Measurements from ENCODE around the gene C17orf114.
A peak's percentile ranks its signal among the peaks of the same experiment; 100 is the strongest.

Gene C17orf114

GRCh38 chr17:4780325-4780955, 21.7 kb downstream of the C17orf114 start:
- Histone ChIP-seq H3K4me3 (no peak overlapping the region), H3K36me3 (no peaks in the 10 kb centered on the region), H3K27ac (no peak overlapping the region), H3K4me1 (peaks cover 2 to 5% of the 10 kb centered on the region in 2 donors), H3K27me3 (peaks cover 30 to 77% of the 10 kb centered on the region in 2 donors), H3K9me3 (no peaks in the 10 kb centered on the region)
- DNase-seq, result peak in 1 of 4 donors; percentile 46
- TF ChIP-seq CTCF (IDR thresholded peaks at IDR 0.05), result no peak
- ATAC-seq, result no peak
- intact Hi-C loops (cut with DNase I), result no loop called here

- Histone ChIP-seq H3K4me3 (no peak overlapping the region), H3K9me3 (no peaks in the 10 kb centered on the region), H3K4me1 (no peaks in the 10 kb centered on the region), H3K27me3 (peaks cover 11 to 65% of the 10 kb centered on the region in 2 donors), H3K36me3 (no peaks in the 10 kb centered on the region), H3K27ac (no peak overlapping the region)
- TF ChIP-seq CTCF (IDR thresholded peaks at IDR 0.05), result no peak
- intact Hi-C loops (cut with DNase I), result no loop called here
- peak in 1 of 4 donors; percentile 5 for DNase-seq
- ATAC-seq, result no peak
These were observed 24.0 kb downstream of the C17orf114 start for GRCh38 chr17:4777969-4778760.

GRCh38 chr17:4772235-4772613, 29.9 kb downstream of the C17orf114 start:
- H3K9me3 ChIP-seq, result no peaks in the 10 kb centered on the region
- no peak overlapping the region for H3K4me3 ChIP-seq
- H3K27me3 ChIP-seq, result peaks cover 0 to 37% of the 10 kb centered on the region in 2 donors
- no peak for DNase-seq
- no peak overlapping the region for H3K27ac ChIP-seq
- intact Hi-C loops (cut with DNase I), result no loop called here
- H3K4me1 ChIP-seq, result peaks cover 0 to 25% of the 10 kb centered on the region in 2 donors
- H3K36me3 ChIP-seq, result no peaks in the 10 kb centered on the region
- no peak for TF ChIP-seq CTCF (IDR thresholded peaks at IDR 0.05)
- no peak for ATAC-seq

- ATAC-seq (no peak), DNase-seq (no peak)
- Histone ChIP-seq H3K36me3 (no peaks in the 10 kb centered on the region), H3K4me3 (no peak within 1 kb of the TSS), H3K27me3 (peaks cover 0 to 37% of the 10 kb centered on the region in 2 donors), H3K9me3 (no peaks in the 10 kb centered on the region), H3K4me1 (peaks cover 0 to 26% of the 10 kb centered on the region in 2 donors), H3K27ac (no peak within 1 kb of the TSS)
- intact Hi-C loops (cut with DNase I), result no loop called here
- TF ChIP-seq CTCF (IDR thresholded peaks at IDR 0.05), result no peak
These were observed 30.5 kb downstream of the C17orf114 start, which contains the start of gene TM4SF5 for GRCh38 chr17:4771519-4772234. TSS of gene TM4SF5 (plus strand) at chr17:4771886. CDS start at chr17:4771923, 37 bp downstream.

GRCh38 chr17:4769628-4770027, 32.5 kb downstream of the C17orf114 start:
- no peak for TF ChIP-seq CTCF (IDR thresholded peaks at IDR 0.05)
- peak overlapping the region in 1 of 2 donors; percentile 57 for H3K27ac ChIP-seq
- intact Hi-C loops (cut with DNase I), result no loop called here
- H3K4me3 ChIP-seq, result no peak overlapping the region
- ATAC-seq, result no peak
- H3K36me3 ChIP-seq, result no peaks in the 10 kb centered on the region
- H3K4me1 ChIP-seq, result peaks cover 0 to 47% of the 10 kb centered on the region in 2 donors
- peaks cover 0 to 28% of the 10 kb centered on the region in 2 donors for H3K27me3 ChIP-seq
- H3K9me3 ChIP-seq, result no peaks in the 10 kb centered on the region
- DNase-seq, result no peak

Data from left lung (tissue), 4 donors.